ENCODE measurements around the gene WWOX.

GRCh38 chr16:78230832-78231231, 131.4 kb downstream of the WWOX start:
- TF ChIP-seq CTCF (optimal IDR thresholded peaks at IDR 0.05 in 1 of 3, IDR thresholded peaks at IDR 0.05 in 1 of 3, conservative IDR thresholded peaks at IDR 0.05 in 1 of 3; ENCODE audit: extremely low read depth in 1 of 3, insufficient read depth in 2 of 3, low read length in 3 of 3) (no peak), EZH2 (IDR thresholded peaks at IDR 0.05; ENCODE audit: low read length) (no peak)

Measured in keratinocyte (primary cell).